Measurements from ENCODE around the gene PDLIM1.

Gene PDLIM1

DNA sequence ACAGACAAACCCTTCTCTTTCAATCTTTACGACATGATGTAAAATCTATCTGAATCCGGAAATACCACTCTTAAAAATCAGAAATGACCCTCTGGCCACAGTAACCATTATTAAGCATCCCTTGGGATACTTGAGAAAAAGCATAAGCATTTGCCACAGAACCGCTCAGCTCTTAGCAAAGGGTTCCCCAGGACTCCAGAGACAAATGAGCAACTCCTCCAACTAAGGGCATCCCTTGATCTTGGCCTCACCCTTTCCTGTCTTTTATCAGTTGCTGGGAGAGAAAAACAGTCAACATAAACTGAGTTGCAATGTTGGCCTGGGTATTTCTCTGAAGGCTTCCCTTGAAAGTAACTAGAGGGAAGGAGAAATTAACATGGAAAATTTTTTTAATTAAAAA, 3.5 kb downstream of the PDLIM1 start:
- DNase-seq, result no peak

DNA sequence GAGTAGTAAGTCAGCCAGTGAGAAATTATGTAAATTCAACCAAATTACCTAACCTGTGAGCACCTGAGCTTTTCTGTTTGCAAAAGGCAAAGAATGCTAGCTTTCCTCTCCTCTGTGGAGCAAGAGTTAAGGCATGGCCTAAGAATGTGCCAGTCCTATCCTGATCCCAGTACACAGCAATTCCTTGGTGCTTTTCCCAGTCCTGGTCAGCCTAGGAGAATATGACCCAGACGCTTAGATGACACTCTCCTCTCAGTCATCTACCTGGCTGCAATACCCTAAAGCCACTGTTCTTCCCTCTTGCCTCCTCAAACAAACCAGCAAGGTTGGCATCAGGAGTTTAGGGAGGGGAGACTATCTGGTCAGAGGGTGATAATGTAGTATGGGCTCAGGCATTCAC, 4.1 kb downstream of the PDLIM1 start:
- DNase-seq, result no peak

DNA sequence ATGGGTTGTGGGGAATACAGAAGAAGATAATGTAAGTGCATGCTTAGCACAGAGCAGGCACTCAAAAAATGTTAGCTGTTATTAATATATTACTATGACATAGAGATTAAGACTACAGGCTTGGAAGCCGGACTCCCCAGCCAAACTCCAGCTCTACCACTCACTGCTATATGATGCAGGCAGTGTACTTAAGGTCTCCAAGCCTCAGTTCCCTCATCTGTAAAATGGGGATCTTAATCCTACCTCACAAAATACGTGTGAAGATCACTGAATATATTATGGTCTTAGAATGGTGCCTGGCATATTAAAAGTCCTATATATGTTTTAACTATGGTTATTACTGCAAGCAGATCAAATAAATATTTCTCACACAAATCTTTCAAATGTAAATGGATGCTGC, 5.2 kb downstream of the PDLIM1 start:
- DNase-seq, result no peak

- DNase-seq, result no peak
Measured at GRCh38 chr10:95284807-95285206, 6.0 kb downstream of the PDLIM1 start.

- DNase-seq, result no peak
Measured at GRCh38 chr10:95282107-95282506, 8.7 kb downstream of the PDLIM1 start.

- DNase-seq, result no peak
Measured at GRCh38 chr10:95281206-95281605, 9.6 kb downstream of the PDLIM1 start.

DNA sequence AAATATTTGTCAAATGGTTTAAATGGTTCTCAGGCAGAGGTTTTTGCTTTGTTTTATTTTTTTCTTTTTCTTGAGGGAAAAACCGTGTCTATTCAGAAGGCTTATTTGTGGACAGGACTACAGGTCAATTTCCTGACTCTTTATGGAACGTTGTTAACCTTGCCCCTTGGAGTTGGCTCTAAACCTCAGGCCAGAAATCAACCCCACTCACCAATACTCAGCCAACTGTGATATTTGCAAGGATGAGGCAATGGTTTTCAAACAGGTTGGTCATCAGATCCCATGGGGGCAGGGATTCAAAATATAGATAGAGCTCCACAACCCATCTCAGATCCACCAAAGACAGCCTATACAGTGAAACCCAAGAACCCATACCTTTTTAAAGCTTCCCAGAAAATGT, 10.2 kb downstream of the PDLIM1 start:
- DNase-seq, result no peak

DNA sequence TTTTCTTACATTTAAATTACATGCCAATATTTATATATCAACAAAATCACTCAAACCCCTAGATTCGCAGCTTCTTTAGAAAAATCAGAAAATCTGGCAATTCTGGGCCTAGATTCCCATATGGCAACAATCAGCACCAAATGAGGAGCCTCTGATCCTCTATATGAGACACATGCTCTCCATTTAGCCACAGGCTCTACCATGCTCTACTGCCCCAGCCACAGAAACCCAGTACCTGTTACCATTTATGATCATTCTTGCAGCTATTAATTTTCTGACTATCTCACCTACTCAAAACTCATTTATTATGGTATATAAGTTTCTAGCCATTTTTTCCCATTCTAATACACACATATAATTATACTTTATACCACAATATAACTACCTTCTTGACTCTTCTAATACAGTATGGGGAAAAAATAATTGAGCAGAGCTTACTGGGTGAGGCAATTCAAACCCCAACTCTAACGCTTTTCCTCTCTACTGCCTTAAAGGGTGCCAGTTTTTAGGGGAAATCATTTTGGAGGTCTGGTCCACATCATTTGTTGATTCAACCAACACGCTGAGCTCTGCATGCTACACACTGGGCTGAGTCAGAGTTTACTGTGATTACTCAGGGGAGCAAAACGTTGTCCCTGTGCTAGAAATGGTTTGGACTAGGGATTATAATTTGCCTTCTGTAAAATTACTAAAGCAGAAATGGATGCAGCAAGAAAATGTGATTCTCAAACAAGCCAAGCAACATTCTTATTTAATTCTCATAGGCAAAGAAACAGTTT, 11.6 kb downstream of the PDLIM1 start:
- DNase-seq, result no peak

- no peak for DNase-seq
Measured at GRCh38 chr10:95278061-95278988, 12.5 kb downstream of the PDLIM1 start.

GRCh38 chr10:95277614-95278013, 13.2 kb downstream of the PDLIM1 start:
- no peak for DNase-seq

DNA sequence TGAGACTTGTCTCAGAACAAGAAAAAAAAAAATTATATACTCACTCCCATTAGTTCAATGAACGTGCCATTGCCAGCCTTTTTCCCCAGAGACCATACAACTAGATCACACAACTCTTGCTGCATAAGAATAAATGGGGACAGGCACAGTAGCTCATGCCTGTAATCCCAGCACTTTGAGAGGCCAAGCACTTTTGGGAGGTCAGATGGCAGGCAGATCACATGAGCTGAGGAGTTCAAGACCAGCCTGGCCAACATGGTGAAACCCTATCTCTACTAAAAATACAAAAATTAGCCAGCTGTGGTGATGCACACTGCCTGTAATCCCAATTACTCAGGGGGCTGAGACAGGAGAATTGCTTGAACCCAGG, 13.6 kb downstream of the PDLIM1 start:
- no peak for DNase-seq

GRCh38 chr10:95276367-95277200, 14.2 kb downstream of the PDLIM1 start:
- DNase-seq, result no peak

DNA sequence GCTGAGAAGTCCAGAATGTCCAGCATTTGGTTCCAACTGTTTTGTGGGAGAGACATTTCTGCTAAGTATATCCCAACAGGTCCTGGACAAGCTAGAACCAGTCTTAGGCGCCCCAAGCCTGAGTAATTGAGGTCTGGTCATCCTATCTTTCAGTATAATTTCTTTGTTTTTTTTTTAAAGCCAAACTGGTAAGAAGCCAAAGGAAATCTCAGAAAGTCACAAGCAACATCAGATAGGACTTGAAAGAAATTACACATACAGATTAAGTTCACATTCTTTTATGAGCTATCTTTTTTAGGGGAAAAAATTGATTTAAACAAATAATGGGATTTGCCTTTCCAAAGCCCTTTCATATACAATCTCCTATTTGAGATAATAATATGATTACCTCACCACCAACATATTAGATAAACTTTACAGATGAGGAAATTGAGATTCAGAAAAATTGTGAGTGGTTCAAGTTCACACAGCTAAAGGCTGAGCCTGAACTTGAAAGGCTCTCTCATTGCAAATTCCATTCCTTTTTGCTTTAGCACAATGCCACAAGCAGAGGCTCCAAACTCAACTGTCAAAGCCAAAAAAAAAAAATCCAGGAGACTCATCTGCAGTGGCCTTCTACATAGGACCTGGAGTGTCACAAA, 15.0 kb downstream of the PDLIM1 start:
- DNase-seq, result no peak

GRCh38 chr10:95273393-95274312, 17.1 kb downstream of the PDLIM1 start:
- no peak for DNase-seq

GRCh38 chr10:95268438-95268837, 22.4 kb downstream of the PDLIM1 start:
- no peak for DNase-seq

DNA sequence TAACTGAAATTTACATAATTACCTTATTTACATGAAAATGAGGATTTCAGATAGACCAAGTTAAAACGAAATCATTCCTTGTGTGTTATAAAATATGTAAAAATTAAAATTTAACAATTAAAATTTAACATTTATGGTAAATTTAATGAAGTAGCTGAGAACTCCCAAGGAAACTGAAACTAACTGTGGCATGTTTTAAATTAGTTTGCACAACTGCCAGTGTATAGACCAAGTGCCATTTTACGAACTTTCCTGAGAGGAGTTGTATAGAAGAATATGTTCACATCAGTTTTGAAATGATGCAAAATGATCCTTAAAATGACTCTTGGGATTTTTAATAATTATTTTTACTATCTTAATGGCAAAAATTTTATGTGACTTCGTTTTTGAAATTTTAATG, 23.6 kb downstream of the PDLIM1 start:
- no peak for DNase-seq

DNA sequence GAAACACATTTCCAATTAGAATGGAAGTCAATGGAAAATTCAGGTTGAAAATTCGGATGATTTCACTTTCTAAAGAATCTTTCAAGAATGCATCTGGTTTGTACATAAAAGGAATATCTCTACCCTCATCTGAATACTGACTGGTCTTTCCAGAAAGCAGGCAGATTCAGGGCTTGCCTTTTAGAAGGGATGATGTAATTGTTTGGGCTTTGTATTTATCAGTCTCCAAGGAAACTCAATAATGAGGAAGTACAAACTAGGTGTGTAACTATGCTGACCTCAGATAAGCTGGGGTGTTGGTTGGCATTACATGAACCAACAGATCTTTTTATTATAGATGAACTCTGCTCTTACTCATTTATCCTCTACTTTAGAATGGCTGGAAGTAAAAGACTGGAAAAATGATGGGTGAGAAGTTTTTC, 24.1 kb downstream of the PDLIM1 start:
- DNase-seq, result no peak

- DNase-seq, result no peak
Measured at GRCh38 chr10:95265572-95265971, 25.2 kb downstream of the PDLIM1 start.

DNA sequence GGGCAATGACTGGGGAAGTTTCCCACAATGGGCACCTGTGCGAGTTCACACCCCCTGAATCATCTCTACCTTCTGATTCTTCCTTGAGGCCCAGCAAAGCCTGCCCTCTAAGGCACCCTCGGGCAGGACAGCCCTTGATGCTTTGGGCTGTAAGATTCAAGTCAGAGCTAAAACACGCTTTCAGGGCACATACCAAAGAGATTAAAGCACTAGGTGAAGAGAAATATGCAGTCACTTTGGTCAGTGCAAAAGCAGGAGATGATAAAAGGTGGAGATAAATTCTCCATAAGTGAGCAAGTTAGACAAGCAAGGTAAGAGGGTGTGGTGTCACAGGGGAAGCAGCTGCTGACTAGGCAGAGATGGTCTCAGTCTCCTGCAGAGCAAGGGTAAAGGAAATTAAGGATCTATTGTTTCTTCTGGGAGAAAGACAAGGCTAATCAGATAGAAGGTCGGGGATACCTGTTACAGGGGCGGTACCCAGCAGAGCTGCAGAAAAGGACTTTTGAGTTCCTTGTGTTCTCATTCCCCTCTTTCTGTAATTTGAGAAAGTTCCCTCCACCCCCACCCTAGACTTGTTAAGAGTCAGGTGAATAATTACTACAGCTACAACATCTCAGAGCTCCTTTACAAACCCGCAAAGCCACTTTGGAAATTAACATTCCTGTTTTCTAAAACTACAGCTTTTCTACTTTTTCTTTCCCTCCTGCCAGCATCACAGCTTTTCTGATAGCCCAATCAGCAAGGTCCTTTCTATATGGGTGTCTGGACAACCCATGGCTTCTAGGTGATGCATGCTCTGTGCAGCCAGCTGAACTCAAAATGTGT, 26.4 kb downstream of the PDLIM1 start:
- no peak for DNase-seq

DNA sequence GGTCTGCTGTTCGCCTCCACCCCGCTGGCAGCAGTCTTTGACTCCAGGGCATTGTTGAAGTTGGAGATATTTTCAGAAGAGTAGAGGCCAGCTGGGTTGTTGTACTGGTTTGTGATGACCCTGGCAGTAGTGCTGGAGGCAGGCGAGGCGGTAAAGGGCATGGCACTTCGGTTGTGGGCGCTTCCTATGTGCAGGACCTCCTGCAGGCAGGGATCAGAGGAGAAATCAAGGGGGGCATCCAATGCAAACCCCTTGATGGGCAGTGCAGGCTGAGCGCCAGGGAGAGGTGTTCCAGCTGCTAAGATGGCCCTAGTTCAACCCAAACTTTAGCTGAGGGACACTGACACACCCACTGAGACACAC, 27.0 kb downstream of the PDLIM1 start:
- DNase-seq, result no peak
